SW 1271 (cell line): ENCODE results near the gene MYO3B.
A peak's percentile ranks its signal among the peaks of the same experiment; 100 is the strongest.

ENCODE experiments used
- DNase-seq, 2 experiments: peaks; one replicate each; lab custom pipeline; 2025; lab: John Stamatoyannopoulos, UW

The MYO3B gene

GRCh38 chr2:170163411-170164065 is 14.4 kb upstream of the MYO3B start:
- no peak for DNase-seq

DNA sequence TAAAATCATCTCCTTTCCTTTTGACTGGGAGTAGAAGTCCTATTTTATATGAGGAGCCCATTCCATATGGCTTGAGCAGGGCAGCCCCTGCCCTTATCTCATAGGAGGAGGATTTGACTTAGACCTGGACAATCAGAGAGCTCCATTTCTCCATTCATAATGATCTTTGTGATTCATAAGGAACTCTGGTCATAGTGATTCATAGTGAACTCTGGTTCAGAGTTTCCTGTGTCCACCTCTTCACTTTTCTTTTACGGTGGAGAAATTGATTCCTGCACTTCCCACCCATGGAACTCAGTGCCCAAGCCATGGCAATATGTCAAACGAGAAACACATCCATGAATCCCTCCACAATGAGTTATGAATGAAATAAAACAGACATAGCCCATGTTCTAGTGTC is 12.8 kb upstream of the MYO3B start:
- DNase-seq = peak in 1 of 2 experiments; percentile 14

- DNase-seq = no peak
These were observed 11.2 kb upstream of the MYO3B start for GRCh38 chr2:170166735-170167134.

DNA sequence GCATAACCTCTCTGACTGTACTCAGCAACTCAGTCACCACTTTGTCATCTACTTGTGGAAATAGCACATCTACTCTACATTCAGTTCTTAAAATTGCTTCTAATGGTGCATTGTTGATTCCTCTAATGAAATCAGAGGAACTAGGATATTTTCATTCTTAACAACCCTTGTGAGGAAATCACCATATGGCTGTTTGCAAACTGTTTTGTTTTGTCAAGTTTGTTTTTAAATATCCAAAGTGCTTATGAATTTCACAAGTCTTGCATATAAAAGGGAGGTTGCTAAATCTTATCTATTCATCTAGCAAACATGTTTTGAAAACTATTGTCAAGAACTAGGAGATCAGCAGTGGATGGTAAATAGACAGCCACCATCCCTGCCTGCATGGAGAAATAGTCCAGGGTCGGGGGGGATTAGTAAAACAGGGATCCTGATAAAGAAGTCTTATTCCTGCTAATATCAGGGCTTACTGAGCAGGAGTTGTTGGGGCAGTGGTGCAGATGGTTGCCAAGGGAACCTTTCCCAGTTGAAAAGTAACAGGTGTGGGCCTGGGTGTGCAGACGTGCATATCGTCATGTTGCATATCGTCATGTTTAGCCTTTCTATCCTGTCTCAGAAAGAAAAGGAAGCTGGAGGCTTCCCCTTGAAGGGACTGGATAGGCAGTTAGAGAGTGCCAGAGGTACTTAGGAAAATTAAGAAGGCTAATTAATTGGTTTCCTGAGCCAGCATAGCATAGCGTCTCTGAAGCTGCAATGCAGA is 7.5 kb upstream of the MYO3B start:
- no peak for DNase-seq

DNA sequence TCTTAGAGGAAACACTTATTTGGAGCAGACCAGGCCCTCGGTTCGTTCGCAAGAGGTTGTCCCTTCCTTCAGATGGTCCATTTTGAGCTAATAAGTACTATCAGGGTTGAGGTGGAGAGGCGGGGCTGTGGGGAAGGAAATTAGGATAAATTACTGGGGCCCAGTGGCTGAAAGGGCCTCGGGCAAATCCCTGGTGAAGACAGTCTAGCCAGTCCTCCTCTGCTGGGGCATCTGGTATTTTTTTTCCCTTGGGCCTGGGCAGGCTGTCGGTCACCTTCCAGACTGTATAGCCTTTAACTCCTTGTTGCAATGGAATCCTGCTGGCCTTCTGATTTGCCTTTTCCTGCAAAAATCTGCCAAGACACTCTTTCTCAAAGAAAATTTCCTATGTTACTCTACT is 1.7 kb upstream of the MYO3B start:
- no peak for DNase-seq

DNA sequence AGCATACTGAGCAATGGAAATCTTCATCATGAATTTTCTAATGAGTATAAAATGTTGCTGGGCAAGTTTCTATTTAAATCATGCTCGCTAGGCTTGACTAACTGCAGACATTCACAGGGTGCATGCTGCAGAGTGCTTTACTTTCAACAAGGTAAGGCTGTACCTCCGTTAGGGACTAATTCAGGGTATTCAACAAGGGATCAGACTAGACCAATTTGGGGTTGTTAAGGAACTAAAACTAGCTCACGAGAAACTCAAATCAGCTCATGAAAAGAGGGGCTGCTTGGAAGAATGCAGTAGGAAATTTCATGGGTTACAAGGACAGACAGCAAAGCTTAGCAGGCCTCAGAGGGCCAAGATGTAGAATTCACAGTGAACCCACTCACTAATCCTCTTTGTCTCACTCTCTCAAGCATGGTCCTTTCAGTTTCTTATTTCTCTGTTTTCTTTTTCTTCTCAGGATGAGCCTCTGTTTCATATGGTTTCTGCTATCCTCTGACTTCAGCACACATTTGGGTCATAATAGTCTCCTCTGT is 2.2 kb downstream of the MYO3B start:
- no peak for DNase-seq

DNA sequence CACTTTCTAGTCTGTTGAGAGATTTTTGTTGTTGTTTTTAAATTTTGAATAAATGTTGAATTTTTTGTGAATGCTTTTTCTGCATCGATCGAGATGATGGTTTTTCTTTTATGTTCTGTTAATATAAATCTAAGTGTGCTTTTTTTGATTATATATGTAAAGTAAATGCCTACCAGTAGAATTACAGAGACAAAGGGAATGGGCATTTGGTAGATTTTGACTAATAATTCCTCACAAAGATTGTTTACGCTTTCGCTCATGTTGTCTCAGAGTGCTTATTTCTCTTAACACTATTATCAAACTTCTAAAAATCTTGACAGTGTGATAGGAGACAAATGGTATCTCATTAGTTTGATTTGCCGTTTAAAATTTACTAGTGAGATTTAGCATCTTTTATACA is 3.7 kb downstream of the MYO3B start:
- DNase-seq = no peak

DNA sequence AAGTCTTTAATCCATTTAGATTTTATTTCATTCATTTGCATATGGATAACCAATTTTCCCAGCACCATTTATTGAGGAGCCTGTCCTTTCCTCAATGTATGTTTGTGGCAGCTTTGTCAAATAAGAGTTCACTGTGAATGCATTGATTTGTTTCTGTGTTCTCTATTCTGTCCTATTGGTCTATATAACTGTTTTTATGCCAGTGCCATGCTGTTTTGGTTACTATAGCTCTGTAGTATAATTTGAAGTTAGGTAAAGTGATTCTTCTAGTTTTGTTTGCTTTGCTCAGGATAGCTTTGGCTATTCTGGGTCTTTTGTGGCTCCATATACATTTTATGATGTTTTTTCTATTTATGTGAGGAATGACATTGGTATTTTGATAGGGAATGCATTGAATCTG is 7.4 kb downstream of the MYO3B start:
- no peak for DNase-seq

- no peak for DNase-seq
These were observed 11.8 kb downstream of the MYO3B start for GRCh38 chr2:170189757-170190156.

DNA sequence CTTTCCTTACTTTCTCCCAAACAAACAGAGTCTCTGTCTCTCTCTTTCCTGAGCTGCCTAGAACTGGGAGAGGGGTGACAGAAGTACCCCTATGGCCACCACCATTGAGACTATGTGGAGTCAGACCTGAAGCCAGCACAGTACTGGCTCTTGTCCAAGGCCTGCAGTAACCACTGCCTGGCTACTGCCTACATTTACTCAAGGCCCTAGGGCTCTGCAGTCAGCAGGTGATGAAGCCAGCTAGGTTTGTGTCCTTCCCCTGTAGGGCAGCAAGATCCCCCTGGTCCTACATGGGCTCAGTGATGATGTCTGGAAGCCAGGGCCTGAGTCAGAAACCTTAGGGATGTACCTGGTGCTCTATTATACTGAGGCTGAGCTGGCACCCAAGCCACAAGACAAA is 12.2 kb downstream of the MYO3B start:
- no peak for DNase-seq

- DNase-seq = no peak
These were observed 13.4 kb downstream of the MYO3B start for GRCh38 chr2:170191166-170191866.

DNA sequence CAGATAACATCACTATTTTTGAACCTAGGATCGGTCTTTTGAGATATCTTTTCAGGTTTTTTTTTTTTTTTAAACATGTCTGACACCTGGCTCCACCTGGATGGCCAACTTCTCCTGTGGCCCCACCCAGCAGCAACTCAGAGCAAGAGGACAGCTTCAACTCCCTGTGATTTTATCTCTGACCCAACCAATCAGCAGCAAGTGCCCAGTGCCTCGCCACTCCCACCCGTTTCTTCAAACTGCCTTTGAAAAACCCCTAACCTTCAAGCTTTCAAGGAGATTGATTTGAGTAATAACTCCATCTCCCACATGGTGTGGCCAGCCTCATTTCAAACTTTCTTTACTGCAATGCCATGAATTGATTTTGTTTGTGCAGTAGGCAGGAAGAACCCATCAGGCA is 19.0 kb downstream of the MYO3B start:
- no peak for DNase-seq

- no peak for DNase-seq
These were observed 23.3 kb downstream of the MYO3B start for GRCh38 chr2:170201275-170201674.

- no peak for DNase-seq
These were observed 23.9 kb downstream of the MYO3B start for GRCh38 chr2:170201734-170202393.

GRCh38 chr2:170202437-170202836 is 24.5 kb downstream of the MYO3B start:
- no peak for DNase-seq

DNA sequence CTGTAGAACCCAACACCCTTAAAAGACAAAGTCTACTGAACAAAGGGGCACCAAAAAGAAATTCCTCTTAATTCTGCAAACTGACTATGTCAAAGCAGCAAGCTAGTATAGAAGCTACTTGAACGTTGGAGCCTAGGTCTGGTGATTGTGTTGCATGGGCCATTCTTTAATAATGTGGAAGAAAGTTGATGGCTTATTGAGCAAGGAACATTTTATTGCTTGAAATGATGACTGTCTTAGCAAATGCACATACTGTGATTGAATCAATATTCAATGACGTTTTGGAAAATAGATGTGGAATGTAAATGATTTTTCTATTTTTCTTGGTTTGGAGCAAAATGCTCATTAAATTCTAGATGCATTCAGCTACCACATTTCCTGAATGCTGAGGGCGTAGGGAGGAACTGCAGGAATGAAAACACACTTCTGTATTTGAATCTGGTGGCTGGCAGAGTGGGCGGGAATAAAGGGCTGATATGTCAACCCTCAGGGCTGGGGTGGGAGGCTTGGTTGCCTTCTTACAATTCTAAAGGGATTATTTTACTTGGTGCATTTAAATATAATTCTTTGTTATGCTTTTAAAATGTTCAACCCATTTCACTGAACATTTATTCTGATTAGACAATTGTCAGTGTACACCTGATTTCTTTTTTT is 26.5 kb downstream of the MYO3B start:
- no peak for DNase-seq

DNA sequence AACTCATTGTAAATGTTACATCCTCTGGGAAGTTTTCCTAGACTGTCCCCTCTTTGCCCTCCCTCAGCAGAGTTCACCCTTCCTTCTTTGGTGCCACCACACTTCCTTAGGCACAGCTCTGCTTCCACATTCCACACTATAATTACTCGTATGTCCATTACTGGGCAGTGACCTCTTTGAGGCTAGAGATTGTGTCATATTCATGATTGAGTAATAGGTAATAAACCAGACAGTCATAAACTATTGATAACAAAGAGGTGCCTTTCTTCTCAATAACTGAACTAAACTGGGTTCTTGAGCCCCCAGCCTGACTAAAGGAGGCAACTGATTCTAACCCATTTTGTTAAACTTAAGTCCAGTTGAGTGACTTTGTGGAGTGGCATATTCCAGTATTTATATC is 28.3 kb downstream of the MYO3B start:
- DNase-seq = no peak

GRCh38 chr2:170206805-170207407 is 29.0 kb downstream of the MYO3B start:
- no peak for DNase-seq

DNA sequence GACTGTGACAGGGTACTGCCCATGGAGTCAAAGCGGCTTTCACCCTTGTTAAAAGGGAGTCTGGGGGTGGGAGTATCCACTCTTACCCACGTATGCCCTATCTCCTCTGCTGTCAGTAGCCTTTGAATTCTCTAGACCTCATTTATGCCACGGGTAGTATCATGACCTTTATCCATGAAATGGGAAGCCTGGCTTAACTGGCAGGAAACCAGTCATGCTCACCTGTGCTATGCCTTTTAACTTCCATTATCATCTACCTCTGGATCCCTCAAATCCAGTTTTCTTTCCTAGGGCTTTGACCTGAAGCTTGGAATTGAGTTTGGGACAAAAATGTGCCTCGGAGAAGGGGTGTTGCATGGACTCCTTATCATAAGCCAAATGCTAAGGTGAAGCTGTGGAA is 30.0 kb downstream of the MYO3B start:
- DNase-seq = no peak

DNA sequence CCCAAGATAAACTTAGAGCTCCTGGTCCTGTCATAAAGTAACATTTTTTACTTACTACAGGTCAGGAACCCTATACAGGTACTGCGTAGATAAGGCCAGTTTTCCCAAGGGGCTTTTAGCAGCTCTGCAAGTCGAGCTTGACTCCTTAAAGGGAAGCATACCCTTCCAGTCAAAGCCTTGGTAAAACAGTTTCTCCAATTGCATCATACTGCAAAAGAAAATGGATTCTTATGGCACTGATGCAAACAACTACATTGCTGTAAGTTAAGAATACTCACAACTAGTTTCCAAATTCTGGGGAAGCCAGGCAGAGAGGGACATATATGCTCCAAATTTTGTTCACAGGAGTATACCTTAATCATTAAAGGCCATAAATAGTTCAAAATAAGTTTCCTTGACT is 31.0 kb downstream of the MYO3B start:
- DNase-seq = no peak

DNA sequence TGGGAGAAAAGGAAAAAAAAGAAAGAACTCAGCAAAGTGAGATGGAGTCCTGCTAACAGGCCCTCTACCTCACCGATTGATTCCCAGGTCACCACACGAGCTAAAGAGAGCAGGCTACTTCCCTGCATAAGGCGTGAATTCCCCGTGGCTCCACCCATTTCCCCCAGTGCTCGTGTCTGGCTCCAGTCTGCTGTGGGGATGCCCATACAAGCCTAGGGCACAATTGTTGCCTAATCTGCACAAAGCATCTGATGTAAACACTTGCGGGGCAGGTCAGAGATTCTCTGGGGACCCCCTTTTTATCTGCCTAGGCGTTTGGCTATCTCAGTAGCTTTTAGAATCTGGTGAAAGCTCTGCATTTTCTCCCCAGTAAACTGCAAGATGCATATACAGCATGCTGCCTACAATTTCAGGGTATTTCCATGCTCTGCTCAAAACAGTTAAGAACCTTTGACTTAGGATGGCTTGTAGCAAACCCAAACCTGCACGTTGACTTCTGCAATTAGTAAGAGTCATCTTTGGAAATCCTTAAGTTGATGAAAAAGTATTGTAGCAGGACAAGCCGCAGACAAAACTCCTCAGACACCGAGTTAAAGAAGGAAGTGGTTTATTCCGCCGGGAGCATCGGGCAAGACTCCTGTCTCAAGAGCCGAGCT is 34.8 kb downstream of the MYO3B start:
- DNase-seq = no peak
